ENCODE measurements around the gene OTOP2. TPM values are rescaled to one million over a fixed set of nuclear protein-coding genes. Genes with fewer than 3 reads are reported as not detected.

Gene OTOP2
- total and polyA plus RNA-seq, 2 of the 8 experiments (the other 6 are each of a cell fraction or from before 2014, with no cell fraction given): 0.23 TPM; not detected in 1

GRCh38 chr17:74970395-74970794, 46.3 kb downstream of the OTOP2 start:
- H3K23me2 ChIP-seq (ENCODE audit: low read depth, low read length): peaks cover 10% of the 10 kb centered on the region; the same call in 1 of the 2 replicates
- no peak overlapping the region for H3K4me3 ChIP-seq (ENCODE audit: extremely low read depth in 1 of 4, insufficient read depth in 2 of 4, low read depth in 3 of 4, low read length in 4 of 4)
- no peak overlapping the region for H2BK20ac ChIP-seq (ENCODE audit: low read length)
- DNase-seq (ENCODE audit: low read depth in 1 of 2, low spot score in 2 of 2) (no peak), FAIRE-seq (no peak)
- H4K8ac ChIP-seq (ENCODE audit: extremely low read depth, insufficient read depth, low read length): no peak overlapping the region
- peaks cover 17 to 41% (median 36%) of the 10 kb centered on the region in 4 experiments for H3K27me3 ChIP-seq (replicated peaks in 1 of 4; ENCODE audit: control insufficient read depth in 3 of 4, extremely low read depth in 1 of 4, insufficient read depth in 3 of 4, low read length in 3 of 4)
- H3K23ac ChIP-seq (ENCODE audit: insufficient read length): no peak overlapping the region
- H2BK5ac ChIP-seq (ENCODE audit: low read depth, low read length): no peak overlapping the region
- no peaks in the 10 kb centered on the region for H3K79me1 ChIP-seq (ENCODE audit: low read depth, low read length)
- no peak overlapping the region for H3K4me2 ChIP-seq (ENCODE audit: insufficient read depth in 1 of 2, low read depth in 2 of 2, low read length in 2 of 2)
- H2BK120ac ChIP-seq (replicated peaks; ENCODE audit: low read depth, low read length): no peak overlapping the region
- H4K20me1 ChIP-seq (replicated peaks in 1 of 2; ENCODE audit: control insufficient read depth in 1 of 2, insufficient read depth in 2 of 2, low read length in 2 of 2): no peaks in the 10 kb centered on the region
- no peak overlapping the region for H2BK15ac ChIP-seq (ENCODE audit: low read length)
- CTCF ChIA-PET (ENCODE audit: partially characterized antibody): interaction anchor here (0.7 to 19.8 kb wide), 5 partner anchors 8 to 721 kb away, joined by 4 to 345 read pairs (median 17); partner anchors contain the start of gene MRPL58
- WGBS, 2 experiments (ENCODE audit: extremely low coverage in 1 of 2, insufficient coverage in 1 of 2, insufficient read length in 1 of 2, insufficient replicate concordance in 2 of 2, low coverage in 1 of 2, low lambda C conversion rate in 2 of 2, missing lambda C conversion rate in 1 of 2): 84% methylated on average over 3 of the region's 3 CpGs; no CpG with 5 or more reads in 1 of the 2 experiments
- peaks cover 0 to 15% (median 9%) of the 10 kb centered on the region in 4 experiments; a peak in 6 of 7 replicates for H3K4me1 ChIP-seq (replicated peaks in 1 of 4; ENCODE audit: control insufficient read depth in 3 of 4, insufficient read depth in 4 of 4, low read length in 3 of 4)
- H3K36me3 ChIP-seq (ENCODE audit: control insufficient read depth in 2 of 4, insufficient read depth in 4 of 4, low read length in 3 of 4): no peaks in the 10 kb centered on the region
- POLR2A ChIA-PET (ENCODE audit: partially characterized antibody): interaction anchor here (1.1 to 6.5 kb wide), 3 partner anchors 9 to 41 kb away, joined by 3 to 48 read pairs (median 4); partner anchors contain the start of gene MRPL58
- H3K9me3 ChIP-seq (ENCODE audit: insufficient read depth in 2 of 2, low read depth in 1 of 2, low read length in 1 of 2): no peaks in the 10 kb centered on the region
- H3K56ac ChIP-seq (replicated peaks; ENCODE audit: insufficient read length, low read depth, low read length): no peak overlapping the region
- no peak overlapping the region for H3K18ac ChIP-seq (ENCODE audit: extremely low read depth, low read length)
- no peak overlapping the region for H4K91ac ChIP-seq (replicated peaks; ENCODE audit: insufficient read length, low read length)
- H2AFZ ChIP-seq (ENCODE audit: low read length): no peak overlapping the region
- no peak overlapping the region for H3K14ac ChIP-seq (ENCODE audit: insufficient read length)
- H4K5ac ChIP-seq (ENCODE audit: insufficient read length, low read depth, low read length): no peak overlapping the region
- no peak overlapping the region for H2BK12ac ChIP-seq (ENCODE audit: low read depth, low read length)
- H3K9ac ChIP-seq (replicated peaks in 1 of 4; ENCODE audit: extremely low read depth in 1 of 4, low read depth in 3 of 4, low read length in 3 of 4): no peak overlapping the region; a peak in 1 of 7 replicates
- no peak overlapping the region for H3K27ac ChIP-seq (ENCODE audit: low read depth, low read length)
- 0 out of 2 replicates have a peak, but pooled peaks have one; percentile 0 for TF ChIP-seq SUZ12 (IDR thresholded peaks at IDR 0.05; ENCODE audit: low read length)
- TF ChIP-seq BRCA1 (IDR thresholded peaks at IDR 0.05; ENCODE audit: low read depth, low read length): no peak
- no peaks in the 10 kb centered on the region for H3K79me2 ChIP-seq (ENCODE audit: control insufficient read depth in 1 of 2, insufficient read depth in 2 of 2, low read length in 2 of 2)
- H3K4ac ChIP-seq (replicated peaks; ENCODE audit: insufficient read length, low read depth, low read length): no peak overlapping the region
- no peak overlapping the region for H2AK5ac ChIP-seq (ENCODE audit: low read depth, low read length)
